NCI-H345 treated with DMSO at 0.1 percent for 48 hours (cell line): ENCODE data around the gene SLC30A7.
A peak's percentile ranks its signal among the peaks of the same experiment; 100 is the strongest.
"Not testable (repeated sequence)": the region's sequence is repeated elsewhere in the genome, so short reads cannot be mapped to it uniquely, and the experiment has no call there.

Experiments used
- DNase-seq: peaks from one replicate; lab custom pipeline; 2025; ENCODE audit not compliant: unreplicated experiment; lab: John Stamatoyannopoulos, UW

Gene SLC30A7

DNA sequence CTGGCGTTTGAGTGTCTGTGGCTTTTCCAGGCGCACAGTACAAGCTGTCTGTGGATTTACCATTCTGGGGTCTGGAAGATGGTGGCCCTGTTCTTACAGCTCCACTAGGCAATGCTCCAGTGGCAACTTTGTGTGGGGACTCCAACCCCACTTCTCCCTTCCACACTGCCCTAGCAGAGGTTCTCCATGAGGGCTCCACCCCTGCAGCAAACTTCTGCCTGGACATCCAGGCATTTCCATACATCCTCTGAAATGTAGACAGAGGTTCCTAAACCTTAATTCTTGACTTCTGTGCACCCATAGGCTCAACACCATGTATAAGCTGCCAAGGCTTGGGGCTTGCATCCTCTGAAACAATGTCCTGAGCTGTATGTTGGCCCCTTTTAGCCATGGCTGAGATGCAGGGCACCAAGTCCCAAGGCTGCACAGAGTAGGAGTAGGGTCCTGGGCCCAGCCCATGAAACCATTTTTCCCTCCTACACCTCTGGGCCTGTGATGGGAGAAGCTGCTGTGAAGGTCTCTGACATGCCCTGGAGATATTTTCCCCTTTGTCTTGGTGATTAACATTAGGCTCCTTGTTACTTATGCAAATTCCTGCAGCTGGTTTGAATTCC is 5.9 kb upstream of the SLC30A7 start:
- not testable (repeated sequence) for DNase-seq

DNA sequence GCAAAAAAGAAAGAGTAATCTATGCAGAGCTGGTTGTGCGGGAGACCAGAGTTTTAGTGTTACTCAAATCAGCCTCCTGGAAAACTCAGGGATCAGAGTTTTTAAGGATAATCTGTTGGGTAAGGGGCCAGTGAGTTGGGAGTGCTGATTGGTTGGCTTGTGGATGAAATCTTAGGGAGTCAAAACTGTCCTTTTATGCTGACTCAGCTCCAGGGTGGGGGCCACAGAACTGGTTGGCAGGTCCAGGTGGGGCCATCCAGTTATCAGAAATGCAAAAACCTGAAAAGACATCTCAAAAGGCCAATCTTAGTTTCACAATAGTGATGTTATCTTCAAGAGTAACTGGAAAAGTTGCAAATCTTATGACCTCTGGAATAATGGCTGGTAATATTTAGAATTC is 4.5 kb upstream of the SLC30A7 start:
- no peak for DNase-seq

DNA sequence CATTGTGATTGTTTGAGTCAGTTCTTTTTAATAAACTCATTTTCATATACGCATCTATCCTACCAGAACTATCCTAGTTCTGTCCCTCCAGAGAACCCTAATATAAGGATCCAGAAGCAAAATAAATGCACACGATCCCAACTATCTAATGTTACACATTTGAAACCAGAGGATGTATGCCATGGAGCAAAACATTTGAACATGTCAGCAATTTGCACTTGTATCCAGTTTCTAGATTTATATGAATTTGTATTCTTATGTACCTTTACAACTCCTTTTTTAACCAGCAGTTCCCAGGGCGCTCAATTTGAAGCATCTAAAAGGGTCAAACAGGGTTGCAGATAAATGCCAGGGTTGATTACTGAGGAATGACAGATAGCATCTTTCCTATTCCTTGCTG is 3.3 kb upstream of the SLC30A7 start:
- DNase-seq: no peak

DNA sequence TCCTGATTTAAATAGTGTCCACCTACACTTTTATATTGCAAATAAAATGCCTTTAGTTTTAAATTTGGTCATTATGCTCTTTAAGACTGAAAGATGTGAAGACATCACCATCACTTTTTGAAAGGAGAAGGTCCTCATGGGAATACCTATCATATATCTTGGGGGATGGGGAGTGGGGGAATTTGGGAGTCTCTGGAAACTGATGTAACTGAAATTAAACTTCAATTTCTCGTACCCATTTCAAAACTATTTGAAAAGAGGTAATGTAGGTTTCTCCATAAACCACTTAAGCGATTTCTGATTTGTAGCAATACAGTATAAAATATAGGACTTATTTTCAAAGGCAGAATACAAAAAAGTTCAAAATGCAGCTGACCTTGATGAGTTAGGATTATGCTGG is 2.2 kb upstream of the SLC30A7 start:
- DNase-seq: no peak

DNA sequence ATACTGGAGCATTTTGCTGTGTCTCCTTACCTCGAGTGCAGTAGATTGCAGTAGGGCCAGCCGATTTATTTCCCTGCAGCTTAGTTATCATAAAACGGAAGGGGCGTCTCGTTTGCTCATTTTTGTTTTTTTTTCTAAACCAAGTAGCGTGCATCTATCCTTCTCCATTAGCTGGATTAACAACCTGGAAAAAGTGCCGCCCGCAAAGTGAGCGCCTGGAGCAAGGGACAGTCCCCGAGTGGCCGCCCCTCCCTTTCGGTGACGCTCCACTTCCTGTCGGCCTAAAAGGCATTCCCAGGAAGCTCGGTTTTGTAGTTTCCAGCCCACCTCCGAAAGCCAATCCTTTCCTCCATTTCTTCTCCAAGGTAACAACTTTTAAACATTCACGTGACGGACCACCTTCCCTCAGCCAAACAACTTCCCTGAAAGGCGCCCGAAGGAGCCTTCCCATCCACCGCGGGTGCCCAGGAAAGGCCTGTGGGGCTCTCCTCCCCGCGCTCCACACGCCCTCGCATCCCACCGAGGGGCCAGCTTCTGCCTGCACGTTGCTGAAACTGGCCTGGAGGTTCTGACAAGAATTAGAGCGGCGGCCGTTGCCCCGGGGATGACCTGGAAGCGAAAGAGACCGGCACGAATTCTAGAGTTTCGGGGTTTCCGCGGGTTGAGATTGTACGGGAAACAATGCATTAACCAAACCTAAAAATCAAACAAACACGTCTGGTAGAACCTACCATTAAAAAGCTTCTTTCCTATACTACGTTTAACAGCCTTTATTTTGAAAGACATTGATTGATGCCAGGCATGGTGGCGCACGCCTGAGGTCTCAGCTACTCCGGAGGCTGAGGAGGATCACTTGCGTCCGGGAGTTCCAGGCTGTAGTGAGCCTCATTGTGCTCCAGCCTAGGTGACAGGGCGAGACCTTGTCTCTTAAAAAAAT is 1.0 kb upstream of the SLC30A7 start, which contains the start of gene EXTL2:
Gene EXTL2 (minus strand): TSS at position 240 of the 937 bp plus-strand sequence. CDS start 6,085 bp downstream, outside the sequence.
- peak; percentile 93 for DNase-seq

DNA sequence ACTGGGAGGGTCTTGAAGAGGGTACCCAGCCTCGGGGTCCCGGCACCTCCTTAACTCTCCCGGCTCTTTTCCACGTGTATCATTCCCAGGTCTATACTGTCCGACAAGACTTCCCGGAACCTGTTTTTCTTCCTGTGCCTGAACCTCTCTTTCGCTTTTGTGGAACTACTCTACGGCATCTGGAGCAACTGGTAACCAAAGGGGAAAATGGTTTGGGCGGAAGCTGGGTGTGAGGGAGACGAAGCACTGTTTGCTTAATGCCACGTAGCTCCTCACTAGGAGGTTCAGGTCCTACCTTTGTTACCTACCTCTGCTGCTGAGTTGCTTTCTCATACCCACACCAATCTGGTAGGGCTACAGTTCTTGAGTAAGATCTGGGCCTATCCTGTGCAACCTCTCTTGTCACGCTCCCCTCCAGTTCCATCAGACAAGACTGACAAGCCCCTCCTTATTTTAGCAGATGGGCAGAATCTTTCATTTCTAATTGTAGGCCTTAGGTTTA is 642 bp downstream of the SLC30A7 start:
- peak; percentile 12 for DNase-seq

DNA sequence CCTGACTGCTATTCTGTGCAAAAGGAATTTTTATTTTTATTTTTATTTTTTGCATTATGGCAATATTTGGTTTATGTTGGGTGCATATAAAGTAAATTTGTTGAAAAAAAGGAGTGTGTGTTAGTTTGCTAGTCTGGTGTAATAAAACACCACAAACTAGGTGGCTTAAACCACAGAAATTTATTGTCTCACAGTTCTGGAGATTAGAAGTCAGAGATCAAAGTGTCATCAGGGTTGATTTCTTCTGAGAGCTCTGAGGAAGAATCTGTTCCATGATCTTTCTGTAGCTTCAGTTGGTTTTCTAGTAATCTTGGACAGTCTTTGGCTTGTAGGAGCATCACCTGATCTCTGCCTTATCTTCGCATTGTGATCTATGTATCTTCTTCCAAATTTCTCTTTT is 6.5 kb downstream of the SLC30A7 start:
- no peak for DNase-seq

DNA sequence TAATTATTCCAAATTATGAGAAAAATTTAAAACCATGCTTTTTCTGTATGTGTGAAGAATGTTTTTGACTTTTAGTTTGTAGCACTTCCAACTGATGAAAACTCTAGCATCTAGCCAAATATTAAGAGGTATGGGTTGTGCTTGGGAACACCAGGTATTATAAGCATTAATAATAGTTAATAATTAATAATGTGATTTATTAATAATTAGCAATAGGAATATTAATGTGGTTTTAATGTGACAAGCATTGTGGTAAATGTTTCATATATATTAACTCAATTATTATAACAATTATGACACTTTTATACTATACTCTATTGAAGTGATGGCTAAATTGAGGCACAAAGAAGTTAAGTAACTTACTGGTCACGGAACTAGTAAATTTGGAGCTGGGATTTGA is 7.9 kb downstream of the SLC30A7 start:
- DNase-seq: no peak

DNA sequence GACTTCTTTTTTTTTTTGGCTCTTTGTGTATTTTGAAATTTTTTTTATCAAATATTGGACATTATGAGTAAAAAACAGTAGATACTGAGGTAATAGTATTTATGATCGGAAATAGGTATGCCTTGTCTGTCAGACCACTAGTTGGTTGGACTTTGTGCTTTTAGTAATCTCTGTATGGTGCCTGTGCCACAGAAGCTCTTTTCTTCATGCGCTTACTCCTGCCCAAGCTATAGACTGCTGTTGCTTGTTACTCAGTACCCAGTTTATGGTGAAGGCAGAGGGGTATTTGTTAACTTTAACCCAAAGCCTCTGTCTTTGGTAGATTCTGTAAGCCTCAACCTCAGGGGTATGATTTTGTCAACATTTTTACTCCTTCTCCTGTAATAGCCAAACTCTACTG is 8.6 kb downstream of the SLC30A7 start:
- no peak for DNase-seq

DNA sequence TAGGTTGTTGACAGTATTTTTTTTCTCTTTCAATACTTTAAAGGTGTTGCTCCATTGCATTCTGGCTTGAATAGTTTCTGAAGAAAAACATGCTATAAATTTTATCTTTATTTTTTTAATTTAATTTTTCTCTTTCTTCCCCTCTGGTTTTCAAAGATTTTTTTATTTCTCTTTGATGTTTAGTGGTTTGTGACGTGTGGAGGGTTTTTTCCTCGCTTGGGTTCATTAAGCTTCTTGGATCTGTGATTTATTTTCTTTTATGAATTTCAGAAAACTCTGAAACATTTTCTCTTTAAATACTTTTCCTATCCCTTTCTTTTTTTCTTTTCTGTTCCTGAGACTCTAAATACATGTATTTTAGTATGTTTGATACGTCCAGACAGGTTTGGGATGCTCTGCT is 9.3 kb downstream of the SLC30A7 start:
- DNase-seq: no peak

DNA sequence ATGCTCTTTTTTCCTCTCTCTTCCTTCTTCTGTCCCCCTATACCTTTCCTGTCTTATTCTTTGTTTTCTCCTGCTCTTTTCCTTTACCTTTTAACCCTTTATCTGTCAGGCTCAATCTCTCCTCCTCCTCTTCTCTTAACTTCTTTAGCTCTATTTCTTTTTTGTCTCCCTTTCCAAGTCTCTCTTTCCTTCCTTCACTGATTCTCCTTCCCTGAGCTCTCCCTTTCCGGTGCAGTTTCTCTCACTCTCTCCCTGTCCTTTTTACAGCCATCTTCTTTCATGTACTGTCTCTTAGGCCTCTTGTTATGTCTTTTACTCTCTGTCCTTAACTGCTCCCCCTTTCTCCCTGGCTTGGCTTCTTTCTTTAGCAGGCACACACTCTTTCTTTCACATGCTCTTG is 12.0 kb downstream of the SLC30A7 start:
- DNase-seq: no peak

DNA sequence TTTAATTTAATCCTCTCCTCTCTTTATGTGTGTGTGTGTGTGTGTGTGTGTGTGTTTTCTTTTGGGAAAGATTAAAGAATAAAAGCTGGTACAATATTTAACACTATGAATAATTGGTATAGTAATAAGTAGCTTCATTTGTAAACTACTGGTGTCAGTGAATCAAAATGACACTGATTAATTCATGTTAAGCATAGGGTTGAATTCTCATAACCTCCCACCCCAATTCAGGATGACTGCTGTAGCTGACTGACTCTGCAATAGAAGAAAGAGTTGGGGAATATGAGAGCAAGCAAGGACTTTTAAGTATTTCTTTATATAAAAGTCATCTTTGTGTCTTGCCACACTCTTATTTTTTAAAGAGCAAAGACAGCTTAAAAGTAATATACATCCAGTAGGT is 13.1 kb downstream of the SLC30A7 start:
- no peak for DNase-seq

DNA sequence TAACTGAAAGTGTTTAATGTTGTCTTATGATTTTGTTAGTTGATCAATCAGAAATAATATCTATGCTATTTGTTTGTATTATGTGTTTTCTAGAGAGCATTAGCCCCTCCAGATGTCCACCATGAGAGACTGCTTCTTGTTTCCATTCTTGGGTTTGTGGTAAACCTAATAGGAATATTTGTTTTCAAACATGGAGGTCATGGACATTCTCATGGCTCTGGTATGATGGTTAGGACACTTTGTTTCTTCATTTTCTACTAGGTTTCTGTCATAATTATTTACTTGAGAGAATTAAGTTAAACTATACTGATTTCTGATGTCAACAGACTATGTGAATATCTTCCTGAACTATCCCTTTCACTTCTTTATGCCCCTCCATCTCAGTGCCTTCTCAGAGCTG is 16.1 kb downstream of the SLC30A7 start:
- no peak for DNase-seq

DNA sequence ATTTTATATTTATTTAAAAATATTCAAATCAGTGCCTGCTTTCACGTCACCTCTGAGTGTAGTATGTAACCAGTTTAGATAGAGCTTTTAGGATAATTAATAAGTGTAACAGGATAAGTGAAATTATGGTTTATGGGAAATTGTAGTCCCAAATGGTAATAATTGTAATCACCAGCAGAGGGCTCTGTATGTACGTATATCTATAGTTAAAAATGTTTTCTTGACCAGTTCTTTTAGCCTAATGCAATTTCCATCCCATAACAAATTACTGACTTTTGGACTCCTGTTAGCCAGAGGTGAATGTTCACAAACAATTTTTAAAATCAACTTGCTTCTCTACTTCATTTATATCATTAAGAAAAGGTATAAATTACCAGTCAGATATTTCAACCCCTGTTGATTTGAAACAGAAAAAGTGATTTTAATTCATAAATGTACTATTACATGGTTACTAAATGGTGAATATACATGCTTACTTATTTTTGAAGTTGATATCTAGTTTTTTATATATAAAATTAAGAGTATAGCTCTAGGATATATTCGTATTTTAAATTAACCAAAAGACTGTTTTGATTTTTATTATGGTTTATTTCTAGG is 25.3 kb downstream of the SLC30A7 start:
- peak; percentile 28 for DNase-seq

DNA sequence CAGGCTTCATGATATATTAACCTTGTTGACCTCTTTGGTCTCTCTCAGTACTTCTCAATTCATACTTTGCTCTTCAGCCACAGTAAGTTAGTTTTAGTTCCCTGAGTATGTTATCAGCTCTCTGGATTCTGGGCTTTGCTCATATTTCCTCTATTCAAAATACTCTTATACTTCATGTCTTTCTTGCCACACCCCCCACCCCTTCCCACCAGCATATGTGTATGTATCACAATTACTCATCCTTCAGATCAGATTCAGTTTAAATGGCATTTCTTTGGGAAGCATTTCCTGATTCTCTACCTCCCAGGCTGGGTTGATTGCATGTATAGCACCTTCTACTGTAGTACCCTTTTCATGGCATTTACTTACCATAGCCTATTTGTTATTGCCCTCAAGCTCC is 28.3 kb downstream of the SLC30A7 start:
- no peak for DNase-seq

DNA sequence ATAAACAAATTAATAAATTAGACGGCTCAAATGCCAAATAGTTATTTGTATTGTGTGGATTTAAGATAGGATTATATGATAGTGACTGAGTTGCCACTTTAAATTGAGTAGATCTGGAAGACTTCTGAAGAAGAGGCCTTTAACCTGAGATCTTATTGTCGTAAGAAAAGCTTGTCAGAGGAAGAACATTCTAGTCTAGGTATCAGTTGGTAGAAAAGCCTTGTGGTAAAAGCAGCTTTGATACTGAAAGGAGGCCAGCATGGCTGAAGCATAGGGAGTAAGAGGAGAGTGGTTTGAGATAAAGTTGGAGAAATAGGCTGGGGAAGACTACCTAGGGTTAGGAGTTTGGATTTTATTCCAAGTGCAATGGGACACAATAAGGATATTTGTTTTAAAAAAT is 29.1 kb downstream of the SLC30A7 start:
- DNase-seq: no peak

DNA sequence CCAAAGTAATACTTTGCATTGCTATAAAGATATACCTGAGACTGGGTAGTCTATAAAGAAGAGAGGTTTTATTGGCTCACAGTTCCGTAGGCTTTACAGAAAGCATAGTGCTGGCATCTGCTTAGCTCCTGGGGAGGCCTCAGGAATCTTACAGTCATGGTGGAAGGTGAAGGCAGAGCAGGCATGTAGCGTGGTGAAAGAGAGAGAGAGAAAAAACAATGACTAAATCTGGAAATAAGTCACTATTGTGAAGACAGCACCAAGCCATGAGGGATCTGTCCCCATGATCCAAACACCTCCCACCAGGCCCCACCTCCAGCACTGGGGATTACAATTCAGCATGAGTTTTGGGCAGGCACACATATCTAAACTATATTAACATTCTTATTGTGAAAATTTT is 30.4 kb downstream of the SLC30A7 start:
- no peak for DNase-seq

DNA sequence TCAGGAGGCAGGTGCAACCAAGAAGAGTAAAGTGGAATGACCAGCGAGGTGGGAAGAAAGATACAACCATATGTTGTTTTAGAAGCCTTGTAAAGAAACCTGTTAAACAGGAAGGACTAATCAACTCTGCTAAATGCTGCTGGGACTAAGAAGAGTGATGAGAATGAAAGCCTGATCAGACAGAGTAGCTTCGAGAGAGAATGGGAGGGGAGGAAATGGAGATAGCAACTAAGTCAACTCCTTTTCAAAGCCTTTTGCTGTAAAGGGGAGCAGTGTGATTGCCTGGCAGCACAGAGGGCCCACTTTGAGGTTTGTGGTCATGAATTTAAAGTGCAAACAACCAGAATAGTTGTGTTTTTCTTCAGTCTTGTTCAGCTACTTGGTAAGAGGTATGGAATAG is 31.4 kb downstream of the SLC30A7 start:
- DNase-seq: no peak

DNA sequence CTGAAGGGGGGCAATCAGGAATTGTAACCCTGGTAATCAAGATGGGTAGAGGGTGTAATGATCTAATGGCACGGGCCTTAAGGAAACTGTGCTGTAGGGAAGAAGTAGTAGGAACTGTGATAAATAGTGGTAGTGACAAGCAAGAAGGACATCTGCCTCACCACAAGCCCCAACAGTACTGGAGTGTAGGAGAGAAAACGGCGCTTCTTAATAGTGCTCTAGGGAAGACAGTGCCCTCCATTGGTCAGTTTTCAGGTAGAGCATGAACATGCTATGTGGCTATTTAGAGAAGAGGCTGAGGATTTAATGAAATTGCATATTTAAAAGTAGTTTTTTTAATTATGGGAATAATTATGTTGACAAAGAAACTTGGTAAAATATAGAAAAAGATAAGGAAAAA is 32.2 kb downstream of the SLC30A7 start:
- DNase-seq: no peak

DNA sequence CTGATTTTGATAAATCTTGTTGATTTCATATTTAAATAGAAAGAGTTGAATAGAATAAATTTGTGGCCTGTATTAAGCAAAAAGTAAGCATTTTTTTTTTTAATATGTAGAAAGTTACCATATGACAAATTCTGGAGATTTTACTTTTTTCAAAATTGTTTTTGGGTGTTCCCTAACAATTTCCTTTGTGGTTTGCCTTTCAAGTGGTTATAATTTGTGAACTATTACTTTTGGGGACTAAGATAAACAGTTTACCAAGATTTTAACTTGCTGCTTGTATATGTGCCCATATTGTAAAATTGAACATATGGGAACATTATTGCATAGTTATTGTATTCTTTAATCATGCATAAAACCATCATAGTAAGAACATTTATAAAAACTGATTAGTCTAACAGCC is 34.6 kb downstream of the SLC30A7 start:
- no peak for DNase-seq

DNA sequence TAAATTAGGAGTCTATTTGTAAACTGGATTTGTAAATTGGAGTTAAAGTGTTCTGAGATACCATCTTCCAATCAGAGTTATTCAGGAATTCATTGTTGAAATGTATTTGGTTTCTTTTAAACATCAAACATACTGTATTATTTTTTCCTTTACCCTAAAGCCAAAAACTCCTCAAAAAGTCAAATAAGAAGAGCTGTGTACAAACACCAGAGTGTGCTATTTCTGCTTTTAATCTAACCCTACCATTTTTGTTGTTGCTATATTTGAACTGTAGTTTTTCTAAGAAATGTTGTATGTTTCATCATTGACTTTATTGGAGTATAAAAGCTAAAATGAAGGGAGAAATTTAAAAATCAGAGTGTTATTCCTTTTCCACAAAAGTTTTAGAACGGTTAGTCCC is 35.8 kb downstream of the SLC30A7 start:
- DNase-seq: no peak

DNA sequence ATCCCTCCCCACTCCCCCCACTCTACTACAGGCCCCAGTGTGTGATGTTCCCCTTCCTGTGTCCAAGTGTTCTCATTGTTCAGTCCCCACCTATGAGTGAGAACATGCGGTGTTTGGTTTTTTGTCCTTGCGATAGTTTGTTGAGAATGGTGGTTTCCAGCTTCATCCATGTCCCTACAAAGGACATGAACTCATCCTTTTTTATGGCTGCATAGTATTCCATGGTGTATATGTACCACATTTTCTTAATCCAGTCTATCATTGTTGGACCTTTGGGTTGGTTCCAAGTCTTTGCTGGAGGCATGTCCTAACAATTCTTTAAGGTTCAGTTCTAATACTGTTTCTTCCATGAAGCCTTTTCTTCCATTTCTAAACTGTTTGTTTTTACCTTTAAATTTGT is 37.7 kb downstream of the SLC30A7 start:
- DNase-seq: not testable (repeated sequence)
